Fibroblast of lung (primary cell): Measurements from ENCODE around the gene TMEM132C.

Experiments
- CTCF ChIP-seq, 2 donors: IDR thresholded peaks in 1 of 2; conservative IDR thresholded peaks in 1 of 2; 1 replicate in 1 of 2; 2 replicates in 1 of 2; pipeline ENCODE4 v1.5.1; 2011 to 2012; ENCODE audit warnings: low read length in 2 of 2, control low read depth in 1 of 2, inconsistent platforms in 1 of 2, low read depth in 1 of 2, mild to moderate bottlenecking in 1 of 2
- EZH2 ChIP-seq: IDR thresholded peaks from 2 replicates; pipeline ENCODE4 v1.5.1; 2012; ENCODE audit warnings: low read length, control low read depth, mild to moderate bottlenecking; ENCODE audit errors: missing control alignments

- no peak for TF ChIP-seq CTCF (conservative IDR thresholded peaks at IDR 0.05 in 1 of 2, IDR thresholded peaks at IDR 0.05 in 1 of 2; ENCODE audit: low read depth in 1 of 2, low read length in 2 of 2)
- no peak for TF ChIP-seq EZH2
These were observed 287.8 kb downstream of the TMEM132C start for GRCh38 chr12:128554546-128555304.
